Occipital lobe (tissue), 2 donors: ENCODE results near the gene MUS81. TPM values are rescaled to one million over a fixed set of nuclear protein-coding genes. Genes with fewer than 3 reads are reported as not detected.
A peak's percentile ranks its signal among the peaks of the same experiment; 100 is the strongest.
"Not testable (repeated sequence)": the region's sequence is repeated elsewhere in the genome, so short reads cannot be mapped to it uniquely, and the experiment has no call there.

ENCODE experiments used
- DNase-seq: peaks from one replicate; lab custom pipeline; 2025; lab: John Stamatoyannopoulos, UW
- total RNA-seq: library from RNA; depleted of rRNA; stranded (reverse); fragments of >200 nt; gene quantifications from one replicate; pipeline ENCODE4 v1.2.3, GENCODE V29; 2014

MUS81 gene
- total RNA-seq, 1 donor from 2014 or later: 45.9 TPM

GRCh38 chr11:65890324-65891218, 30.3 kb downstream of the MUS81 start, which contains the start of gene CCDC85B:
TSS of gene CCDC85B (plus strand) at chr11:65890673. CDS start at chr11:65890784, 111 bp downstream.
- DNase-seq: peak; percentile 96

- no peak for DNase-seq
Measured at GRCh38 chr11:65891219-65892136, 31.2 kb downstream of the MUS81 start.

- DNase-seq: not testable (repeated sequence)
Measured at GRCh38 chr11:65892137-65892540, 31.9 kb downstream of the MUS81 start.

- no peak for DNase-seq
Measured at GRCh38 chr11:65892661-65893317, 32.6 kb downstream of the MUS81 start.

- DNase-seq: no peak
Measured at GRCh38 chr11:65894034-65894591, 33.9 kb downstream of the MUS81 start.

GRCh38 chr11:65895482-65895981, 35.3 kb downstream of the MUS81 start:
- DNase-seq: no peak

GRCh38 chr11:65896034-65896999, 36.1 kb downstream of the MUS81 start:
- DNase-seq: no peak

- DNase-seq: no peak
Measured at GRCh38 chr11:65897020-65897471, 36.8 kb downstream of the MUS81 start.

GRCh38 chr11:65898656-65899355, 38.6 kb downstream of the MUS81 start:
- no peak for DNase-seq

- no peak for DNase-seq
Measured at GRCh38 chr11:65899356-65900124, 39.3 kb downstream of the MUS81 start.

- DNase-seq: peak; percentile 63
Measured at GRCh38 chr11:65900125-65900898, 40.1 kb downstream of the MUS81 start, which contains the start of gene FOSL1. TSS of gene FOSL1 (minus strand) at chr11:65900388. CDS start at chr11:65900339, 49 bp downstream.

GRCh38 chr11:65900899-65901180, 40.6 kb downstream of the MUS81 start:
- no peak for DNase-seq

GRCh38 chr11:65903068-65903481, 42.8 kb downstream of the MUS81 start:
- DNase-seq: no peak

GRCh38 chr11:65903715-65904114, 43.5 kb downstream of the MUS81 start:
- DNase-seq: no peak

- DNase-seq: no peak
Measured at GRCh38 chr11:65906602-65907001, 46.4 kb downstream of the MUS81 start.

- DNase-seq: no peak
Measured at GRCh38 chr11:65907878-65908277, 47.6 kb downstream of the MUS81 start.
